Keratinocyte (primary cell): Measurements from ENCODE around the gene ARHGAP45. TPM values are rescaled to one million over a fixed set of nuclear protein-coding genes. Genes with fewer than 3 reads are reported as not detected.
A peak's percentile ranks its signal among the peaks of the same experiment; 100 is the strongest.

Experiments
- DNase-seq: peaks from one replicate; pipeline ENCODE4 v3.0.0-alpha.2; 2011; ENCODE audit warnings: low read depth, missing footprints, low spot score
- FAIRE-seq: peaks from 2 replicates; lab custom pipeline; 2011; peaks lifted over from hg19 to GRCh38; lab: Jason Lieb, UNC
- H2AFZ ChIP-seq: 2 replicates; pipeline ENCODE4 v1.6.0; 2012; ENCODE audit warnings: low read length, control low read depth, inconsistent platforms; ENCODE audit not compliant: control insufficient read depth
- H3K27ac ChIP-seq: 2 replicates; pipeline ENCODE4 v1.5.1; 2011; ENCODE audit warnings: low read length; ENCODE audit not compliant: control insufficient read depth, insufficient read depth
- H3K27me3 ChIP-seq: 3 replicates; pipeline ENCODE4 v1.6.0; 2011; ENCODE audit warnings: low read length; ENCODE audit not compliant: control insufficient read depth, insufficient read depth; ENCODE audit errors: extremely low read depth
- H3K36me3 ChIP-seq, 2 experiments: 2 replicates in 1 of 2; 3 replicates in 1 of 2; pipeline ENCODE4 v1.5.1; 2011; ENCODE audit warnings: low read length in 2 of 2, mild to moderate bottlenecking in 1 of 2; ENCODE audit not compliant: control insufficient read depth in 2 of 2, insufficient read depth in 2 of 2; ENCODE audit errors: extremely low read depth in 1 of 2
- H3K4me1 ChIP-seq: 3 replicates; pipeline ENCODE4 v1.5.1; 2011; ENCODE audit warnings: low read length; ENCODE audit not compliant: control insufficient read depth, insufficient read depth; ENCODE audit errors: extremely low read depth
- H3K4me2 ChIP-seq: 3 replicates; pipeline ENCODE4 v1.6.0; 2011; ENCODE audit warnings: low read depth, low read length; ENCODE audit not compliant: control insufficient read depth, insufficient read depth; ENCODE audit errors: extremely low read depth
- H3K4me3 ChIP-seq, 3 experiments: fragments of 200-600 bp in 1 of 3; sonication (generic) in 1 of 3; 2 replicates in 2 of 3; 3 replicates in 1 of 3; pipeline ENCODE4 v1.5.1; 2011 to 2016; ENCODE audit warnings: low read length in 3 of 3, mild to moderate bottlenecking in 3 of 3, control low read depth in 2 of 3, inconsistent platforms in 1 of 3, low read depth in 1 of 3, mixed read lengths in 1 of 3, mixed run types in 1 of 3, moderate library complexity in 1 of 3; ENCODE audit not compliant: control insufficient read depth in 2 of 3, insufficient read depth in 2 of 3; ENCODE audit errors: extremely low read depth in 1 of 3
- H3K79me2 ChIP-seq: 2 replicates; pipeline ENCODE4 v1.6.0; 2012; ENCODE audit warnings: low read length; ENCODE audit not compliant: control insufficient read depth, insufficient read depth
- H3K9ac ChIP-seq: 3 replicates; pipeline ENCODE4 v1.6.0; 2011; ENCODE audit warnings: low read length; ENCODE audit not compliant: control insufficient read depth, insufficient read depth; ENCODE audit errors: extremely low read depth
- H3K9me1 ChIP-seq: 3 replicates; pipeline ENCODE4 v1.6.0; 2011; ENCODE audit warnings: low read length; ENCODE audit not compliant: control insufficient read depth, insufficient read depth; ENCODE audit errors: extremely low read depth
- H3K9me3 ChIP-seq: 2 replicates; pipeline ENCODE4 v1.5.1; 2012; ENCODE audit warnings: low read depth, low read length; ENCODE audit not compliant: control insufficient read depth
- H4K20me1 ChIP-seq: 3 replicates; pipeline ENCODE4 v1.6.0; 2011; ENCODE audit warnings: low read length; ENCODE audit not compliant: control insufficient read depth, insufficient read depth; ENCODE audit errors: extremely low read depth
- EZH2 ChIP-seq: IDR thresholded peaks from one replicate; pipeline ENCODE4 v1.6.1; 2012; ENCODE audit warnings: inconsistent platforms, mild to moderate bottlenecking, low read length, moderate library complexity
- dilution Hi-C: fragments of 300-500 bp; cut with MboI; formaldehyde crosslinking; loops from one replicate; pipeline ENCODE4 v1.7.0; 2020; ENCODE audit warnings: low sequenced_read_pairs; ENCODE audit not compliant: extremely low pct_ligation_motif_present
- polyA plus RNA-seq, 5 experiments: library from polyadenylated mRNA; depleted of rRNA in 3 of 5; stranded (reverse) in 3 of 5; stranded (forward) in 1 of 5; unstranded in 1 of 5; fragments of >200 nt; gene quantifications; 1 replicate in 1 of 5; 2 replicates in 3 of 5; 3 replicates in 1 of 5; pipeline versions ENCODE4 v1.2.1 to v1.2.3, GENCODE V29; 2011 to 2012; ENCODE audit warnings: missing spikeins in 2 of 5, low read depth in 1 of 5, low replicate concordance in 1 of 5
- TF ChIP-seq, protein P1 (sequence below), 3 experiments: IDR thresholded peaks in 1 of 3; conservative IDR thresholded peaks in 1 of 3; optimal IDR thresholded peaks in 1 of 3; 2 replicates in 2 of 3; 3 replicates in 1 of 3; pipeline versions ENCODE3 to v1.5.1; 2011; ENCODE audit warnings: low read length in 3 of 3, mild to moderate bottlenecking in 3 of 3, moderate library complexity in 2 of 3, control low read depth in 1 of 3, inconsistent platforms in 1 of 3; ENCODE audit not compliant: insufficient read depth in 2 of 3; ENCODE audit errors: extremely low read depth in 1 of 3

Gene ARHGAP45
- polyA plus RNA-seq, 1 donor (not counting 4 experiments of a cell fraction or from before 2014, with no cell fraction given), result 0.56 TPM

DNA sequence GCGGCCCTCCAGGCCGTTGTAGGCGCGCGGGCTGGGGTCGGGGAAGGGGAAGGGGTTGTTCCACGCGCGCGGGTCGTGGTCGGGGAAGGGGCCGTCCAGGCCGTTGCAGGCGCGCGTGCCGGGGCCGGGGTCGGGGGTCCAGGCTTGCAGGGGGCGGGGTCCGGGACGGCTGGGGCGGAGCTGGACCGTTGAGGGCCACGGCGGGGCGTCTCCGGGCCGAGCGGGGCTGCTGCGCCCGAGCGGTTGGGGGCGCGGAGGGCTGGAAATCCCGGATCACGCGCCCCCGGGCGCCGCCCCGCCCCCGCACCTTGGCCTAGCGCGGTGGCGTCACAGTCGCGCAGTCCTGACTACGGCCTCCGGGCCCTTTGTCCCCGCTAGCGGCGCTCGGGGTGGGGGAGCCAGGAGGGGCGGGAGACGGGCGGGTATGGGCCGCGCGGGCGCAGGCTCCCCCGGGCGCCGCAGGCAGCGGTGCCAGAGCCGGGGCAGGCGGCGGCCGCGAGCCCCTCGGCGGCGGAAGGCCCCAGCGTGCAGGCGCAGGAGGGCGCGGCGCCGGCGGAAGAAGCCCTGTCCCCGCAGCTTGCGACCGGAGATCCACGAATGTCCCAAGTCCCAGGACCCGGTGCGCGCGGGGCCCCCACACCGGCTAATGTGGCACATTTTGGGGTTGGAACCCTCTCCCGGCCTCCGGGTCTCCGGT lies 37.5 kb downstream of the ARHGAP45 start:
- Histone ChIP-seq H3K79me2 (peaks cover 2% of the 10 kb centered on the region), H3K4me2 (peak overlapping the region; percentile 81), H2AFZ (no peak overlapping the region), H3K4me3 (peak overlapping the region; percentile 62 to 73 (median 72)), H3K4me1 (peaks cover 26% of the 10 kb centered on the region), H3K9ac (peak overlapping the region; percentile 81), H3K27me3 (no peaks in the 10 kb centered on the region), H3K36me3 (peaks cover 6 to 8% of the 10 kb centered on the region in 2 experiments), H4K20me1 (no peaks in the 10 kb centered on the region), H3K9me3 (peaks cover 2% of the 10 kb centered on the region), H3K27ac (peak overlapping the region; percentile 69), H3K9me1 (no peaks in the 10 kb centered on the region)
- no peak for TF ChIP-seq EZH2
- TF ChIP-seq, protein P1, sequence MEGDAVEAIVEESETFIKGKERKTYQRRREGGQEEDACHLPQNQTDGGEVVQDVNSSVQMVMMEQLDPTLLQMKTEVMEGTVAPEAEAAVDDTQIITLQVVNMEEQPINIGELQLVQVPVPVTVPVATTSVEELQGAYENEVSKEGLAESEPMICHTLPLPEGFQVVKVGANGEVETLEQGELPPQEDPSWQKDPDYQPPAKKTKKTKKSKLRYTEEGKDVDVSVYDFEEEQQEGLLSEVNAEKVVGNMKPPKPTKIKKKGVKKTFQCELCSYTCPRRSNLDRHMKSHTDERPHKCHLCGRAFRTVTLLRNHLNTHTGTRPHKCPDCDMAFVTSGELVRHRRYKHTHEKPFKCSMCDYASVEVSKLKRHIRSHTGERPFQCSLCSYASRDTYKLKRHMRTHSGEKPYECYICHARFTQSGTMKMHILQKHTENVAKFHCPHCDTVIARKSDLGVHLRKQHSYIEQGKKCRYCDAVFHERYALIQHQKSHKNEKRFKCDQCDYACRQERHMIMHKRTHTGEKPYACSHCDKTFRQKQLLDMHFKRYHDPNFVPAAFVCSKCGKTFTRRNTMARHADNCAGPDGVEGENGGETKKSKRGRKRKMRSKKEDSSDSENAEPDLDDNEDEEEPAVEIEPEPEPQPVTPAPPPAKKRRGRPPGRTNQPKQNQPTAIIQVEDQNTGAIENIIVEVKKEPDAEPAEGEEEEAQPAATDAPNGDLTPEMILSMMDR (optimal IDR thresholded peaks at IDR 0.05 in 1 of 3, IDR thresholded peaks at IDR 0.05 in 1 of 3, conservative IDR thresholded peaks at IDR 0.05 in 1 of 3; ENCODE audit: extremely low read depth in 1 of 3, insufficient read depth in 2 of 3, low read length in 3 of 3), result peak in 1 of 3 experiments; percentile 38
- no peak for FAIRE-seq
- no peak for DNase-seq
- dilution Hi-C loops, result no loop called here

GRCh38 chr19:1105008-1105872 lies 38.3 kb downstream of the ARHGAP45 start:
- H3K4me1 ChIP-seq, result peaks cover 26% of the 10 kb centered on the region
- no peak for FAIRE-seq
- dilution Hi-C loops, result no loop called here

More at GRCh38 chr19:1105008-1105872, 38.3 kb downstream of the ARHGAP45 start:
- Histone ChIP-seq H3K36me3 (peaks cover 8 to 12% of the 10 kb centered on the region in 2 experiments), H3K4me2 (peak overlapping the region; percentile 81), H3K9me1 (no peaks in the 10 kb centered on the region), H3K4me3 (peak overlapping the region; percentile 54 to 73 (median 72)), H4K20me1 (no peaks in the 10 kb centered on the region), H3K9me3 (no peaks in the 10 kb centered on the region), H3K27me3 (no peaks in the 10 kb centered on the region), H3K79me2 (peaks cover 2% of the 10 kb centered on the region), H2AFZ (no peak overlapping the region), H3K27ac (peak overlapping the region; percentile 63), H3K9ac (peak overlapping the region; percentile 81)
- DNase-seq, result no peak
- TF ChIP-seq, protein P1 (optimal IDR thresholded peaks at IDR 0.05 in 1 of 3, IDR thresholded peaks at IDR 0.05 in 1 of 3, conservative IDR thresholded peaks at IDR 0.05 in 1 of 3; ENCODE audit: extremely low read depth in 1 of 3, insufficient read depth in 2 of 3, low read length in 3 of 3), result peak in 1 of 3 experiments; percentile 2
- no peak for TF ChIP-seq EZH2
